GM23338 (cell line): Measurements from ENCODE around the gene ARMC5. TPM values are rescaled to one million over a fixed set of nuclear protein-coding genes. Genes with fewer than 3 reads are reported as not detected.

Experiments used
- ATAC-seq: fragments of 200-7000 bp; cut with Tn5 transposase; 3 replicates; pipeline ENCODE4 v1.9.1; 2020
- DNase-seq: peaks from one replicate; pipeline ENCODE4 v3.0.0-alpha.2; 2015; ENCODE audit warnings: low spot score
- H2AFZ ChIP-seq: fragments of 200-600 bp; sonication (generic); 2 replicates; pipeline ENCODE4 v1.8.0; 2016; ENCODE audit warnings: antibody characterized with exemption, mild to moderate bottlenecking, moderate library complexity
- H3F3A ChIP-seq: fragments of 200-600 bp; sonication (generic); replicated peaks from 2 replicates; pipeline ENCODE4 v1.8.0; 2017; ENCODE audit warnings: antibody characterized with exemption, mixed run types, low read depth
- H3K27ac ChIP-seq: fragments of 200-600 bp; sonication (generic); 2 replicates; pipeline ENCODE4 v1.6.1; 2016; ENCODE audit warnings: low read depth
- H3K27me3 ChIP-seq: fragments of 200-600 bp; sonication (generic); 2 replicates; pipeline ENCODE4 v1.8.0; 2016; ENCODE audit warnings: mild to moderate bottlenecking, mixed run types, moderate library complexity; ENCODE audit not compliant: insufficient read depth
- H3K36me3 ChIP-seq: fragments of 200-600 bp; sonication (generic); 2 replicates; pipeline ENCODE4 v1.8.0; 2016; ENCODE audit warnings: mild to moderate bottlenecking; ENCODE audit not compliant: insufficient read depth
- H3K4me1 ChIP-seq: fragments of 200-600 bp; sonication (generic); 2 replicates; pipeline ENCODE4 v1.8.0; 2016; ENCODE audit warnings: mild to moderate bottlenecking, moderate library complexity; ENCODE audit not compliant: insufficient read depth
- H3K4me2 ChIP-seq: fragments of 200-600 bp; sonication (generic); 2 replicates; pipeline ENCODE4 v1.7.1; 2017; ENCODE audit warnings: mixed run types
- H3K4me3 ChIP-seq: fragments of 200-600 bp; sonication (generic); 2 replicates; pipeline ENCODE4 v1.6.1; 2016; ENCODE audit warnings: mixed run types
- H3K79me2 ChIP-seq: fragments of 200-600 bp; sonication (generic); replicated peaks from 2 replicates; pipeline ENCODE4 v1.8.0; 2017; ENCODE audit warnings: mild to moderate bottlenecking; ENCODE audit not compliant: insufficient read depth
- H3K9me2 ChIP-seq: fragments of 200-600 bp; sonication (generic); 2 replicates; pipeline ENCODE4 v1.8.0; 2017; ENCODE audit not compliant: insufficient read depth
- H4K20me1 ChIP-seq: fragments of 200-600 bp; sonication (generic); replicated peaks from 2 replicates; pipeline ENCODE4 v1.8.0; 2017; ENCODE audit warnings: mild to moderate bottlenecking; ENCODE audit not compliant: insufficient read depth
- H3K27ac Mint-ChIP-seq: 2 replicates; pipeline ENCODE4 v1.8.0; 2020; ENCODE audit warnings: inconsistent platforms, mild to moderate bottlenecking, moderate library complexity, mixed read lengths
- H3K27me3 Mint-ChIP-seq: 3 replicates; pipeline ENCODE4 v1.8.0; 2022; ENCODE audit warnings: low read depth, mild to moderate bottlenecking, moderate library complexity, mixed read lengths, inconsistent platforms; ENCODE audit not compliant: insufficient read depth, poor library complexity
- H3K36me3 Mint-ChIP-seq: 3 replicates; pipeline ENCODE4 v1.8.0; 2021; ENCODE audit warnings: low read depth, mild to moderate bottlenecking, inconsistent platforms, moderate library complexity, mixed read lengths
- H3K4me1 Mint-ChIP-seq: 3 replicates; pipeline ENCODE4 v1.8.0; 2020; ENCODE audit warnings: mild to moderate bottlenecking, inconsistent platforms, mixed read lengths
- H3K4me3 Mint-ChIP-seq: 3 replicates; pipeline ENCODE4 v1.8.0; 2021; ENCODE audit warnings: moderate library complexity, mild to moderate bottlenecking, inconsistent platforms, mixed read lengths
- H3K9me3 Mint-ChIP-seq: 3 replicates; pipeline ENCODE4 v1.8.0; 2020; ENCODE audit warnings: moderate library complexity, mild to moderate bottlenecking, inconsistent platforms, mixed read lengths
- CREB1 ChIP-seq: fragments of 250-450 bp; sonication (Bioruptor Pico); IDR thresholded peaks from 2 replicates; pipeline ENCODE4 v1.5.0; 2020; ENCODE audit warnings: low read depth, mild to moderate bottlenecking, moderate library complexity
- ETS1 ChIP-seq: IDR thresholded peaks from 2 replicates; pipeline ENCODE4 v1.6.1; 2016; ENCODE audit warnings: antibody characterized with exemption
- EZH2 ChIP-seq: fragments of 200-600 bp; sonication (generic); IDR thresholded peaks from one replicate; pipeline ENCODE4 v1.8.0; 2017; ENCODE audit warnings: antibody characterized with exemption, mild to moderate bottlenecking, low read depth; ENCODE audit not compliant: unreplicated experiment
- EZH2phosphoT487 ChIP-seq: fragments of 200-600 bp; sonication (generic); IDR thresholded peaks from one replicate; pipeline ENCODE4 v1.8.1; 2018; ENCODE audit warnings: antibody characterized with exemption; ENCODE audit not compliant: unreplicated experiment
- JUNB ChIP-seq: IDR thresholded peaks from one replicate; pipeline ENCODE4 v1.6.1; 2016; ENCODE audit warnings: antibody characterized with exemption; ENCODE audit not compliant: unreplicated experiment
- NANOG ChIP-seq: IDR thresholded peaks from 2 replicates; pipeline ENCODE4 v1.6.1; 2016; ENCODE audit warnings: antibody characterized with exemption, borderline replicate concordance
- POLR2AphosphoS5 ChIP-seq: IDR thresholded peaks from 2 replicates; pipeline ENCODE4 v1.6.1; 2016; ENCODE audit warnings: antibody characterized with exemption, low read depth
- REST ChIP-seq: IDR thresholded peaks from one replicate; pipeline ENCODE4 v1.6.1; 2018; ENCODE audit warnings: antibody characterized with exemption; ENCODE audit not compliant: unreplicated experiment
- ZNF114 ChIP-seq: fragments of 250-450 bp; sonication (Bioruptor Pico); IDR thresholded peaks from 2 replicates; pipeline ENCODE4 v1.5.0; 2020; ENCODE audit warnings: mild to moderate bottlenecking, moderate library complexity
- ZNF331 ChIP-seq: fragments of 250-450 bp; sonication (Bioruptor Pico); IDR thresholded peaks from 2 replicates; pipeline ENCODE4 v1.5.0; 2020; ENCODE audit warnings: low read depth, mild to moderate bottlenecking, moderate library complexity
- ZNF462 ChIP-seq: fragments of 250-450 bp; sonication (Bioruptor Pico); IDR thresholded peaks from 2 replicates; pipeline ENCODE4 v1.5.0; 2020; ENCODE audit warnings: mild to moderate bottlenecking, moderate library complexity
- polyA plus RNA-seq: library from polyadenylated mRNA; unstranded; fragments of >200 nt; fragmentation: Nextera tagmentation; extraction: Ambion mirVana; gene quantifications from 2 replicates; pipeline ENCODE4 v1.2.1, GENCODE V29; 2016
- total RNA-seq: library from RNA; depleted of rRNA; stranded (reverse); fragments of >200 nt; shearing (Covaris generic); gene quantifications from 2 replicates; pipeline ENCODE4 v1.2.3, GENCODE V29; 2014

The ARMC5 gene
- total and polyA plus RNA-seq, 2 experiments from 2014 or later, result 5.9 to 11.3 TPM

GRCh38 chr16:31461201-31461920 is 2.1 kb downstream of the ARMC5 start:
- Histone ChIP-seq H3K4me2 (no peak overlapping the region), H3K79me2 (peaks cover 16% of the 10 kb centered on the region), H4K20me1 (peaks cover 14% of the 10 kb centered on the region), H2AFZ (no peak overlapping the region), H3K36me3 (no peaks in the 10 kb centered on the region; the same call in 1 of the 2 replicates), H3K4me1 (peaks cover 9% of the 10 kb centered on the region; the same call in 1 of the 2 replicates), H3F3A (peaks cover 4% of the 10 kb centered on the region; the same call in 1 of the 2 replicates), H3K9me2 (no peaks in the 10 kb centered on the region), H3K4me3 (no peak overlapping the region), H3K27ac (no peak overlapping the region), H3K27me3 (no peaks in the 10 kb centered on the region)
- H3K4me1 Mint-ChIP-seq, result peaks cover 8% of the 10 kb centered on the region
- ATAC-seq (no peak), DNase-seq (no peak)
- H3K4me3 Mint-ChIP-seq, result no peak overlapping the region
- TF ChIP-seq EZH2phosphoT487, result no peak
- no peak for TF ChIP-seq REST
- no peak for TF ChIP-seq CREB1 (CRISPR knock-in tag)
- TF ChIP-seq POLR2AphosphoS5, result no peak
- TF ChIP-seq EZH2, result no peak
- TF ChIP-seq ZNF114 (CRISPR knock-in tag), result no peak
- TF ChIP-seq ETS1, result no peak
- TF ChIP-seq ZNF462 (CRISPR knock-in tag), result no peak
- no peak for TF ChIP-seq NANOG
- no peak for TF ChIP-seq JUNB
- TF ChIP-seq ZNF331, result no peak
- peaks cover 4% of the 10 kb centered on the region; the same call in 2 of the 3 replicates for H3K9me3 Mint-ChIP-seq
- no peak overlapping the region for H3K27ac Mint-ChIP-seq
- H3K27me3 Mint-ChIP-seq, result no peaks in the 10 kb centered on the region
- peaks cover 34% of the 10 kb centered on the region for H3K36me3 Mint-ChIP-seq
